Activated T-cell treated with anti-CD3 and anti-CD28 coated beads, Interleukin-2, amount 50 U/mL, for 48 hours (primary cell): ENCODE results near the gene ATG2A.
A peak's percentile ranks its signal among the peaks of the same experiment; 100 is the strongest.
"Not testable (repeated sequence)": the region's sequence is repeated elsewhere in the genome, so short reads cannot be mapped to it uniquely, and the experiment has no call there.

Experiments
- DNase-seq, 2 experiments: peaks; one replicate each; pipeline ENCODE4 v3.0.0-alpha.2; 2020

The ATG2A gene

GRCh38 chr11:64852804-64853509 lies 64.1 kb downstream of the ATG2A start:
- no peak for DNase-seq

GRCh38 chr11:64851831-64852351 lies 65.1 kb downstream of the ATG2A start:
- DNase-seq: peak in 1 of 2 experiments; percentile 49

GRCh38 chr11:64850979-64851567 lies 65.9 kb downstream of the ATG2A start:
- peak; percentile 70 to 74 for DNase-seq

- DNase-seq: no peak
Measured at GRCh38 chr11:64849598-64850356, 67.2 kb downstream of the ATG2A start.

GRCh38 chr11:64848826-64849597 lies 68.0 kb downstream of the ATG2A start:
- DNase-seq: peak in 1 of 2 experiments; percentile 41

- no peak for DNase-seq
Measured at GRCh38 chr11:64848214-64848825, 68.7 kb downstream of the ATG2A start.

- DNase-seq: peak; percentile 95 to 98
Measured at GRCh38 chr11:64846998-64847666, 69.9 kb downstream of the ATG2A start.

GRCh38 chr11:64845776-64846129 lies 71.3 kb downstream of the ATG2A start:
- not testable (repeated sequence) for DNase-seq

GRCh38 chr11:64845129-64845775 lies 71.8 kb downstream of the ATG2A start:
- DNase-seq: no peak
